HEK293 (cell line): ENCODE measurements around the gene UBE3C.
A peak's percentile ranks its signal among the peaks of the same experiment; 100 is the strongest.

Experiments
- AEBP2 ChIP-seq: fragments of 450-650 bp; formaldehyde crosslinking; IDR thresholded peaks from 2 replicates; pipeline ENCODE4 v1.5.1; 2016; ENCODE audit warnings: missing biosample characterization, missing genetic modification characterization, borderline replicate concordance
- BCL11A ChIP-seq: fragments of 450-650 bp; formaldehyde crosslinking; IDR thresholded peaks from 2 replicates; pipeline ENCODE4 v1.5.1; 2016; ENCODE audit warnings: low read depth, missing biosample characterization, missing genetic modification characterization
- CTCF ChIP-seq: fragments of 450-650 bp; formaldehyde crosslinking; IDR thresholded peaks from 2 replicates; pipeline ENCODE4 v1.5.1; 2016; ENCODE audit warnings: missing biosample characterization, missing genetic modification characterization
- GLI4 ChIP-seq: fragments of 450-650 bp; formaldehyde crosslinking; IDR thresholded peaks from 2 replicates; pipeline ENCODE4 v1.5.1; 2016; ENCODE audit warnings: missing biosample characterization, missing genetic modification characterization
- HIC1 ChIP-seq: fragments of 450-650 bp; formaldehyde crosslinking; IDR thresholded peaks from 2 replicates; pipeline ENCODE4 v1.5.1; 2016; ENCODE audit warnings: missing biosample characterization, missing genetic modification characterization
- HOXA7 ChIP-seq: sonication (generic); formaldehyde crosslinking; IDR thresholded peaks from 2 replicates; pipeline ENCODE4 v1.8.1; 2022; ENCODE audit warnings: missing genetic modification reagents, borderline replicate concordance
- OSR2 ChIP-seq: fragments of 450-650 bp; formaldehyde crosslinking; IDR thresholded peaks from 2 replicates; pipeline ENCODE4 v1.5.1; 2016; ENCODE audit warnings: missing biosample characterization, missing genetic modification characterization
- PRDM1 ChIP-seq: fragments of 450-650 bp; formaldehyde crosslinking; IDR thresholded peaks from 2 replicates; pipeline ENCODE4; 2016; ENCODE audit warnings: missing biosample characterization, missing genetic modification characterization
- SCRT1 ChIP-seq: fragments of 450-650 bp; formaldehyde crosslinking; IDR thresholded peaks from 2 replicates; pipeline ENCODE4 v1.5.1; 2016; ENCODE audit warnings: missing biosample characterization, missing genetic modification characterization, borderline replicate concordance
- YY1 ChIP-seq: fragments of 450-650 bp; formaldehyde crosslinking; IDR thresholded peaks from 2 replicates; pipeline ENCODE4 v1.5.1; 2018; ENCODE audit warnings: missing biosample characterization, missing genetic modification characterization
- ZBTB7A ChIP-seq: fragments of 450-650 bp; formaldehyde crosslinking; IDR thresholded peaks from 2 replicates; pipeline ENCODE4 v1.5.1; 2016; ENCODE audit warnings: low read depth, missing biosample characterization, missing genetic modification characterization
- ZBTB8A ChIP-seq: fragments of 450-650 bp; formaldehyde crosslinking; IDR thresholded peaks from 2 replicates; pipeline ENCODE4 v1.5.1; 2016; ENCODE audit warnings: missing biosample characterization, missing genetic modification characterization
- ZFP41 ChIP-seq: fragments of 450-650 bp; formaldehyde crosslinking; IDR thresholded peaks from 2 replicates; pipeline ENCODE4 v1.5.1; 2016; ENCODE audit warnings: missing biosample characterization, missing genetic modification characterization, borderline replicate concordance
- ZIC2 ChIP-seq: fragments of 450-650 bp; formaldehyde crosslinking; IDR thresholded peaks from 2 replicates; pipeline ENCODE4 v1.5.1; 2016; ENCODE audit warnings: missing biosample characterization, missing genetic modification characterization
- ZNF133 ChIP-seq: fragments of 450-650 bp; formaldehyde crosslinking; IDR thresholded peaks from 2 replicates; pipeline ENCODE4 v1.5.1; 2016; ENCODE audit warnings: missing biosample characterization, missing genetic modification characterization
- ZNF157 ChIP-seq: fragments of 450-650 bp; formaldehyde crosslinking; IDR thresholded peaks from 2 replicates; pipeline ENCODE4 v1.5.1; 2016; ENCODE audit warnings: missing biosample characterization, missing genetic modification characterization
- ZNF214 ChIP-seq: fragments of 450-650 bp; formaldehyde crosslinking; IDR thresholded peaks from 2 replicates; pipeline ENCODE4 v1.5.1; 2017; ENCODE audit warnings: missing biosample characterization, mild to moderate bottlenecking, missing genetic modification characterization, borderline replicate concordance
- ZNF280C ChIP-seq: fragments of 450-650 bp; formaldehyde crosslinking; IDR thresholded peaks from 2 replicates; pipeline ENCODE4 v1.5.1; 2016; ENCODE audit warnings: missing biosample characterization, missing genetic modification characterization
- ZNF324 ChIP-seq: fragments of 450-650 bp; formaldehyde crosslinking; IDR thresholded peaks from 2 replicates; pipeline ENCODE4 v1.5.1; 2016; ENCODE audit warnings: missing biosample characterization, missing genetic modification characterization
- ZNF501 ChIP-seq: fragments of 450-650 bp; formaldehyde crosslinking; IDR thresholded peaks from 2 replicates; pipeline ENCODE4 v1.5.1; 2016; ENCODE audit warnings: missing biosample characterization, missing genetic modification characterization
- ZNF510 ChIP-seq: fragments of 450-650 bp; formaldehyde crosslinking; IDR thresholded peaks from 2 replicates; pipeline ENCODE4 v1.5.1; 2018; ENCODE audit warnings: mild to moderate bottlenecking, missing genetic modification characterization, missing biosample characterization; ENCODE audit not compliant: insufficient replicate concordance
- ZNF544 ChIP-seq: fragments of 450-650 bp; formaldehyde crosslinking; IDR thresholded peaks from 2 replicates; pipeline ENCODE4 v1.5.0; 2017; ENCODE audit warnings: missing biosample characterization, missing genetic modification characterization
- ZNF555 ChIP-seq: fragments of 450-650 bp; formaldehyde crosslinking; conservative IDR thresholded peaks from 2 replicates; pipeline ENCODE4 v1.5.1; 2017; ENCODE audit warnings: missing biosample characterization, mild to moderate bottlenecking, missing genetic modification characterization, inconsistent platforms
- ZNF600 ChIP-seq: fragments of 450-650 bp; formaldehyde crosslinking; IDR thresholded peaks from 2 replicates; pipeline ENCODE4 v1.5.1; 2016; ENCODE audit warnings: missing biosample characterization, missing genetic modification characterization
- ZNF623 ChIP-seq: fragments of 450-650 bp; formaldehyde crosslinking; IDR thresholded peaks from 2 replicates; pipeline ENCODE4 v1.5.1; 2016; ENCODE audit warnings: missing biosample characterization, missing genetic modification characterization
- ZNF785 ChIP-seq: fragments of 450-650 bp; formaldehyde crosslinking; IDR thresholded peaks from 2 replicates; pipeline ENCODE4 v1.5.1; 2016; ENCODE audit warnings: missing biosample characterization, missing genetic modification characterization
- ZSCAN23 ChIP-seq: fragments of 450-650 bp; formaldehyde crosslinking; IDR thresholded peaks from 2 replicates; pipeline ENCODE4 v1.5.1; 2016; ENCODE audit warnings: missing biosample characterization, missing genetic modification characterization
- ZSCAN30 ChIP-seq: fragments of 450-650 bp; IDR thresholded peaks from 2 replicates; pipeline ENCODE4 v1.5.1; 2018; ENCODE audit warnings: missing biosample characterization, mild to moderate bottlenecking, missing genetic modification characterization, moderate library complexity
- TF ChIP-seq, protein P1 (sequence below): fragments of 450-650 bp; formaldehyde crosslinking; IDR thresholded peaks from 2 replicates; pipeline ENCODE4 v1.5.1; 2017; ENCODE audit warnings: missing biosample characterization, mild to moderate bottlenecking, missing genetic modification characterization, moderate library complexity
- TF ChIP-seq, protein P2 (sequence below): fragments of 450-650 bp; formaldehyde crosslinking; IDR thresholded peaks from 2 replicates; pipeline ENCODE4 v1.5.0; 2017; ENCODE audit warnings: missing biosample characterization, missing genetic modification characterization, borderline replicate concordance

The UBE3C gene

DNA sequence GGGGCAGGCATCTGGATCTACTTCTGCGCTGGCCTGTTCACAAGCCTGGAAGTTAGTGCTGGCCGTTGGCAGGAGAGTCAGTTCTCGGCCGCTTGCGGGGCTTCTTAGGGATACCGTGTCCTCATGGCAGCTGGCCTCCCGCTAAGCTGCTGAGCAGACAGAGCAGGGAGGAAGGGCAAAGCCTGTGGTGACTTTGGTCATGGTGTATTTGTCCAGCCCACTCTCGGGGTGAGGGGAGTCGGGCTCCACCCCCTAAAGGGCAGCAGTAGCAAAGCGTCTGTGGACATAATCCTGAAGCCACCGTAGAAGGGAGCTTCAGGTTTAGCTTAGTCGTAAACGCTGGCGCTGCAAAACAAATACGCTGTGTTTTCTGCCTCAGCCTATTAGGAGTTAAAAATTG, 12.2 kb downstream of the UBE3C start (continued):
- TF ChIP-seq ZNF623 (tag by site-specific recombination) (no peak), SCRT1 (tag by site-specific recombination) (no peak), ZNF280C (tag by site-specific recombination) (no peak), ZNF600 (tag by site-specific recombination) (peak; percentile 38; the same call in 1 of the 2 replicates), ZNF785 (no peak), ZNF157 (tag by site-specific recombination) (no peak), ZNF544 (tag by site-specific recombination) (no peak), ZNF501 (tag by site-specific recombination) (no peak), ZBTB8A (tag by site-specific recombination) (peak; percentile 48; the same call in 1 of the 2 replicates), AEBP2 (no peak), BCL11A (tag by site-specific recombination) (no peak), ZBTB7A (tag by site-specific recombination) (no peak), ZSCAN30 (tag by site-specific recombination) (0 out of 2 replicates have a peak, but pooled peaks have one; percentile 30), PRDM1 (tag by site-specific recombination) (no peak), YY1 (tag by site-specific recombination) (no peak), ZSCAN23 (tag by site-specific recombination) (no peak), ZNF214 (tag by site-specific recombination) (no peak), ZNF510 (tag by site-specific recombination) (no peak), ZIC2 (tag by site-specific recombination) (peak; percentile 85), ZNF133 (no peak), CTCF (tag by site-specific recombination) (no peak), ZNF555 (tag by site-specific recombination) (no peak), ZNF324 (no peak), OSR2 (tag by site-specific recombination) (peak; percentile 85), GLI4 (tag by site-specific recombination) (no peak), HOXA7 (CRISPR knock-in tag) (no peak), ZFP41 (tag by site-specific recombination) (no peak), HIC1 (tag by site-specific recombination) (no peak)
- TF ChIP-seq, protein P1, sequence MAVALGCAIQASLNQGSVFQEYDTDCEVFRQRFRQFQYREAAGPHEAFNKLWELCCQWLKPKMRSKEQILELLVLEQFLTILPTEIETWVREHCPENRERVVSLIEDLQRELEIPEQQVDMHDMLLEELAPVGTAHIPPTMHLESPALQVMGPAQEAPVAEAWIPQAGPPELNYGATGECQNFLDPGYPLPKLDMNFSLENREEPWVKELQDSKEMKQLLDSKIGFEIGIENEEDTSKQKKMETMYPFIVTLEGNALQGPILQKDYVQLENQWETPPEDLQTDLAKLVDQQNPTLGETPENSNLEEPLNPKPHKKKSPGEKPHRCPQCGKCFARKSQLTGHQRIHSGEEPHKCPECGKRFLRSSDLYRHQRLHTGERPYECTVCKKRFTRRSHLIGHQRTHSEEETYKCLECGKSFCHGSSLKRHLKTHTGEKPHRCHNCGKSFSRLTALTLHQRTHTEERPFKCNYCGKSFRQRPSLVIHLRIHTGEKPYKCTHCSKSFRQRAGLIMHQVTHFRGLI (tag by site-specific recombination) = 0 out of 2 replicates have a peak, but pooled peaks have one; percentile 38
- TF ChIP-seq, protein P2, sequence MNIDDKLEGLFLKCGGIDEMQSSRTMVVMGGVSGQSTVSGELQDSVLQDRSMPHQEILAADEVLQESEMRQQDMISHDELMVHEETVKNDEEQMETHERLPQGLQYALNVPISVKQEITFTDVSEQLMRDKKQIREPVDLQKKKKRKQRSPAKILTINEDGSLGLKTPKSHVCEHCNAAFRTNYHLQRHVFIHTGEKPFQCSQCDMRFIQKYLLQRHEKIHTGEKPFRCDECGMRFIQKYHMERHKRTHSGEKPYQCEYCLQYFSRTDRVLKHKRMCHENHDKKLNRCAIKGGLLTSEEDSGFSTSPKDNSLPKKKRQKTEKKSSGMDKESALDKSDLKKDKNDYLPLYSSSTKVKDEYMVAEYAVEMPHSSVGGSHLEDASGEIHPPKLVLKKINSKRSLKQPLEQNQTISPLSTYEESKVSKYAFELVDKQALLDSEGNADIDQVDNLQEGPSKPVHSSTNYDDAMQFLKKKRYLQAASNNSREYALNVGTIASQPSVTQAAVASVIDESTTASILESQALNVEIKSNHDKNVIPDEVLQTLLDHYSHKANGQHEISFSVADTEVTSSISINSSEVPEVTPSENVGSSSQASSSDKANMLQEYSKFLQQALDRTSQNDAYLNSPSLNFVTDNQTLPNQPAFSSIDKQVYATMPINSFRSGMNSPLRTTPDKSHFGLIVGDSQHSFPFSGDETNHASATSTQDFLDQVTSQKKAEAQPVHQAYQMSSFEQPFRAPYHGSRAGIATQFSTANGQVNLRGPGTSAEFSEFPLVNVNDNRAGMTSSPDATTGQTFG (tag by site-specific recombination) = no peak
